ENCODE results near the gene HOMER2. TPM values are rescaled to one million over a fixed set of nuclear protein-coding genes. Genes with fewer than 3 reads are reported as not detected.

The HOMER2 gene
- total and polyA plus RNA-seq, 9 of the 15 experiments (the other 6 are each of a cell fraction or from before 2014, with no cell fraction given) = 0.13 to 0.47 (median 0.29) TPM; not detected in 1

- Histone ChIP-seq H3K9me3 (replicated peaks; ENCODE audit: control insufficient read depth, insufficient read depth, low read depth, low read length) (no peaks in the 10 kb centered on the region), H3K4me1 (replicated peaks in 1 of 2; ENCODE audit: control insufficient read depth in 2 of 2, insufficient read depth in 2 of 2, low read length in 2 of 2) (peaks cover 8 to 10% of the 10 kb centered on the region in 2 experiments), H3K27me3 (ENCODE audit: control insufficient read depth in 2 of 2, insufficient read depth in 2 of 2, low read length in 2 of 2) (peaks cover 7 to 15% of the 10 kb centered on the region in 2 experiments; a peak in 4 of 5 replicates), H3K4me3 (no peak overlapping the region), H3K36me3 (ENCODE audit: control insufficient read depth, insufficient read depth, low read length) (no peaks in the 10 kb centered on the region), H3K4me2 (ENCODE audit: insufficient read depth, low read length) (no peak overlapping the region), H3K9ac (ENCODE audit: insufficient read depth in 1 of 2, low read depth in 2 of 2, low read length in 2 of 2) (no peak overlapping the region), H2AFZ (ENCODE audit: low read depth, low read length) (no peak overlapping the region), H3K27ac (ENCODE audit: extremely low read depth, low read depth, low read length) (no peak overlapping the region), H3K79me2 (ENCODE audit: control insufficient read depth, insufficient read depth, low read length) (no peaks in the 10 kb centered on the region), H3K9me1 (ENCODE audit: control insufficient read depth, insufficient read depth, low read length) (no peaks in the 10 kb centered on the region), H4K20me1 (replicated peaks; ENCODE audit: control insufficient read depth, insufficient read depth, low read length) (no peaks in the 10 kb centered on the region)
- BruUV-seq (replicated peaks) = no TSS peak
- in situ Hi-C loops (cut with MboI) = loop anchor here (10.0 kb wide), 1 partner anchor 126 kb away; the partner anchor contains the start of gene RAMAC
- DNase-seq (ENCODE audit: extremely low read depth in 1 of 4, low spot score in 3 of 4) (no peak), FAIRE-seq (no peak), ATAC-seq (no peak)
- ChIA-PET CTCF (ENCODE audit: low intra/inter-chr PET ratio) (no interaction called here), POLR2A (no interaction called here)
- TF ChIP-seq ZNF561 (CRISPR knock-in tag; conservative IDR thresholded peaks at IDR 0.05) = no peak
- TF ChIP-seq KLF1 (tag; IDR thresholded peaks at IDR 0.05) = no peak
- intact Hi-C loops (cut with micrococcal nuclease) = no loop called here
- WGBS (ENCODE audit: insufficient coverage, low coverage, missing lambda C conversion rate) = 34% methylated on average over 11 of the region's 11 CpGs
These were observed 93.6 kb downstream of the HOMER2 start for GRCh38 chr15:82858932-82859331.

GRCh38 chr15:82856397-82857170, 95.9 kb downstream of the HOMER2 start:
- in situ Hi-C loops (cut with MboI) (loop anchor here (10.0 kb wide), 1 partner anchor 128 kb away; the partner anchor contains the start of gene RAMAC), intact Hi-C loops (cut with micrococcal nuclease) (no loop called here)
- H4K20me1 ChIP-seq (replicated peaks; ENCODE audit: control insufficient read depth, insufficient read depth, low read length) = no peaks in the 10 kb centered on the region
- H3K27ac ChIP-seq (ENCODE audit: extremely low read depth, low read depth, low read length) = no peak overlapping the region
- FAIRE-seq (no peak), DNase-seq (ENCODE audit: extremely low read depth in 1 of 4, low spot score in 3 of 4) (no peak), ATAC-seq (no peak)
- 78% methylated on average over 10 of the region's 10 CpGs for WGBS (ENCODE audit: insufficient coverage, low coverage, missing lambda C conversion rate)
- no peaks in the 10 kb centered on the region for H3K79me2 ChIP-seq (ENCODE audit: control insufficient read depth, insufficient read depth, low read length)
- H3K4me1 ChIP-seq (replicated peaks in 1 of 2; ENCODE audit: control insufficient read depth in 2 of 2, insufficient read depth in 2 of 2, low read length in 2 of 2) = peaks cover 8 to 19% of the 10 kb centered on the region in 2 experiments
- H3K9me1 ChIP-seq (ENCODE audit: control insufficient read depth, insufficient read depth, low read length) = no peaks in the 10 kb centered on the region
- BruUV-seq (replicated peaks) = no TSS peak
- H3K9ac ChIP-seq (ENCODE audit: insufficient read depth in 1 of 2, low read depth in 2 of 2, low read length in 2 of 2) = no peak overlapping the region
- H3K4me2 ChIP-seq (ENCODE audit: insufficient read depth, low read length) = no peak overlapping the region; the same call in 1 of the 2 replicates
- no peaks in the 10 kb centered on the region for H3K9me3 ChIP-seq (replicated peaks; ENCODE audit: control insufficient read depth, insufficient read depth, low read depth, low read length)
- H2AFZ ChIP-seq (ENCODE audit: low read depth, low read length) = no peak overlapping the region
- POLR2A ChIA-PET = interaction anchor here (0.6 to 1.3 kb wide), 3 partner anchors 15 to 316 kb away, joined by 3 read pairs; partner anchors contain the start of gene RPS17
- no peak for TF ChIP-seq MEF2A (IDR thresholded peaks at IDR 0.05; ENCODE audit: control insufficient read depth, low read depth, low read length)
- TF ChIP-seq BRD9 (IDR thresholded peaks at IDR 0.05; ENCODE audit: low read depth, partially characterized antibody) = no peak
- no peak for TF ChIP-seq NFYB (IDR thresholded peaks at IDR 0.05; ENCODE audit: extremely low read depth, insufficient read length)
- TF ChIP-seq ESRRA (IDR thresholded peaks at IDR 0.05; ENCODE audit: borderline replicate concordance, low read depth) = peak; percentile 50; the same call in 1 of the 2 replicates
- peak; percentile 25; the same call in 1 of the 2 replicates for TF ChIP-seq ZNF121 (CRISPR knock-in tag; conservative IDR thresholded peaks at IDR 0.05)
- TF ChIP-seq ZNF224 (CRISPR knock-in tag; IDR thresholded peaks at IDR 0.05) = no peak
- TF ChIP-seq RBM25 (IDR thresholded peaks at IDR 0.05; ENCODE audit: low read depth, low read length, severe bottlenecking) = peak; percentile 55
- TF ChIP-seq ZNF384 (IDR thresholded peaks at IDR 0.05; ENCODE audit: low read depth, low read length) = no peak
- no peak for TF ChIP-seq ZBTB9 (CRISPR knock-in tag; IDR thresholded peaks at IDR 0.05)
- no peak for TF ChIP-seq ZSCAN29 (IDR thresholded peaks at IDR 0.05)
- TF ChIP-seq LARP7 (IDR thresholded peaks at IDR 0.05) = no peak
- no peaks in the 10 kb centered on the region for H3K36me3 ChIP-seq (ENCODE audit: control insufficient read depth, insufficient read depth, low read length)
- CTCF ChIA-PET (ENCODE audit: low intra/inter-chr PET ratio) = no interaction called here
- H3K4me3 ChIP-seq = no peak overlapping the region
- H3K27me3 ChIP-seq (ENCODE audit: control insufficient read depth in 2 of 2, insufficient read depth in 2 of 2, low read length in 2 of 2) = peaks cover 0 to 5% of the 10 kb centered on the region in 2 experiments; a peak in 1 of 5 replicates

All from K562 (cell line).